Measurements from ENCODE around the gene EGF. TPM values are rescaled to one million over a fixed set of nuclear protein-coding genes. Genes with fewer than 3 reads are reported as not detected.

The EGF gene
- total RNA-seq, 2 donors from 2014 or later, result 14.6 to 33.7 TPM

- Histone ChIP-seq H3K9ac (ENCODE audit: extremely low read depth, low read length, poor library complexity, severe bottlenecking) (no peak overlapping the region), H3K27ac (ENCODE audit: low read depth, low read length) (no peak overlapping the region), H3K27me3 (ENCODE audit: control insufficient read depth, insufficient read depth, low read length, poor library complexity, severe bottlenecking) (no peaks in the 10 kb centered on the region), H3K4me3 (ENCODE audit: low read length) (no peak overlapping the region), H3K9me3 (ENCODE audit: control insufficient read depth, low read length) (peaks cover 12% of the 10 kb centered on the region), H3K4me1 (ENCODE audit: control insufficient read depth, insufficient read depth, low read length) (no peaks in the 10 kb centered on the region), H3K36me3 (ENCODE audit: control insufficient read depth, insufficient read depth, low read length) (no peaks in the 10 kb centered on the region)
- no peaks in the 10 kb centered on the region for H3K36me3 Mint-ChIP-seq (ENCODE audit: low read depth)
- TF ChIP-seq, protein P1, sequence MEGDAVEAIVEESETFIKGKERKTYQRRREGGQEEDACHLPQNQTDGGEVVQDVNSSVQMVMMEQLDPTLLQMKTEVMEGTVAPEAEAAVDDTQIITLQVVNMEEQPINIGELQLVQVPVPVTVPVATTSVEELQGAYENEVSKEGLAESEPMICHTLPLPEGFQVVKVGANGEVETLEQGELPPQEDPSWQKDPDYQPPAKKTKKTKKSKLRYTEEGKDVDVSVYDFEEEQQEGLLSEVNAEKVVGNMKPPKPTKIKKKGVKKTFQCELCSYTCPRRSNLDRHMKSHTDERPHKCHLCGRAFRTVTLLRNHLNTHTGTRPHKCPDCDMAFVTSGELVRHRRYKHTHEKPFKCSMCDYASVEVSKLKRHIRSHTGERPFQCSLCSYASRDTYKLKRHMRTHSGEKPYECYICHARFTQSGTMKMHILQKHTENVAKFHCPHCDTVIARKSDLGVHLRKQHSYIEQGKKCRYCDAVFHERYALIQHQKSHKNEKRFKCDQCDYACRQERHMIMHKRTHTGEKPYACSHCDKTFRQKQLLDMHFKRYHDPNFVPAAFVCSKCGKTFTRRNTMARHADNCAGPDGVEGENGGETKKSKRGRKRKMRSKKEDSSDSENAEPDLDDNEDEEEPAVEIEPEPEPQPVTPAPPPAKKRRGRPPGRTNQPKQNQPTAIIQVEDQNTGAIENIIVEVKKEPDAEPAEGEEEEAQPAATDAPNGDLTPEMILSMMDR (conservative IDR thresholded peaks at IDR 0.05), result no peak
- WGBS, 2 experiments (ENCODE audit: insufficient coverage in 1 of 2, insufficient read length in 1 of 2), result 90 to 92% methylated on average over 6 of the region's 8 CpGs
- no peak for DNase-seq
- no peak overlapping the region for H3K4me3 Mint-ChIP-seq
- H3K4me1 Mint-ChIP-seq, result no peaks in the 10 kb centered on the region
- H3K27me3 Mint-ChIP-seq (ENCODE audit: insufficient read depth), result no peaks in the 10 kb centered on the region
- peaks cover 48% of the 10 kb centered on the region for H3K9me3 Mint-ChIP-seq
- H3K27ac Mint-ChIP-seq, result no peak overlapping the region
Measured at GRCh38 chr4:109902559-109903251, 10.0 kb upstream of the EGF start.

DNA sequence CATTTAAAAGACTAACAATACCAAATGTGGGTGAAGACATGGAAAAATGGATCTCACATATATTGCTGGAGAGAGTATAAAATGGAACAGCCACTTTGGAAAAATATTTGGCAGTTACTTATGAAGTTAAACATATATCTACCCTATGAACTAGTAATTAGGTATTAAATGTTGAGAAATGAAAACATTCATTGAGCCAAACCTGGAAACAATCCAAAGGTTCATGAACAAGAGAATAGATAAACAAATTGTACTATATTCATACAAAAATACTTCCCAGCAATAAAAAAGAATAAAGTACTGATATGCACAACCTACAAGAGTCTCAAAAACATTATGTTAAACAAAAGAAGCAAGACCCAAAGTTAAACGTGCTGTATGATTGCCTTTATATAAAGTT lies 4.0 kb upstream of the EGF start:
- no peaks in the 10 kb centered on the region for H3K36me3 Mint-ChIP-seq (ENCODE audit: low read depth)
- peaks cover 19% of the 10 kb centered on the region for H3K4me1 Mint-ChIP-seq
- no peaks in the 10 kb centered on the region for H3K36me3 ChIP-seq (ENCODE audit: control insufficient read depth, insufficient read depth, low read length)

GRCh38 chr4:109910256-109910655 lies 2.4 kb upstream of the EGF start:
- 98 to 100% methylated on average over 1 to 2 of the region's 2 CpGs for WGBS, 2 experiments (ENCODE audit: insufficient coverage in 1 of 2, insufficient read length in 1 of 2)
- Histone ChIP-seq H3K4me3 (ENCODE audit: low read length) (no peak overlapping the region), H3K36me3 (ENCODE audit: control insufficient read depth, insufficient read depth, low read length) (no peaks in the 10 kb centered on the region), H3K27me3 (ENCODE audit: control insufficient read depth, insufficient read depth, low read length, poor library complexity, severe bottlenecking) (no peaks in the 10 kb centered on the region), H3K27ac (ENCODE audit: low read depth, low read length) (no peak overlapping the region), H3K9me3 (ENCODE audit: control insufficient read depth, low read length) (no peaks in the 10 kb centered on the region), H3K9ac (ENCODE audit: extremely low read depth, low read length, poor library complexity, severe bottlenecking) (no peak overlapping the region), H3K4me1 (ENCODE audit: control insufficient read depth, insufficient read depth, low read length) (peaks cover 5% of the 10 kb centered on the region)
- Mint-ChIP-seq H3K9me3 (peaks cover 15% of the 10 kb centered on the region), H3K27me3 (ENCODE audit: insufficient read depth) (no peaks in the 10 kb centered on the region), H3K27ac (no peak overlapping the region), H3K36me3 (ENCODE audit: low read depth) (no peaks in the 10 kb centered on the region), H3K4me1 (peaks cover 32% of the 10 kb centered on the region), H3K4me3 (no peak overlapping the region)
- DNase-seq, result no peak
- TF ChIP-seq, protein P1 (conservative IDR thresholded peaks at IDR 0.05), result no peak

More for the DNA sequence above, 4.0 kb upstream of the EGF start:
- Histone ChIP-seq H3K9ac (ENCODE audit: extremely low read depth, low read length, poor library complexity, severe bottlenecking) (no peak overlapping the region), H3K27ac (ENCODE audit: low read depth, low read length) (no peak overlapping the region), H3K9me3 (ENCODE audit: control insufficient read depth, low read length) (no peaks in the 10 kb centered on the region), H3K4me3 (ENCODE audit: low read length) (no peak overlapping the region), H3K27me3 (ENCODE audit: control insufficient read depth, insufficient read depth, low read length, poor library complexity, severe bottlenecking) (no peaks in the 10 kb centered on the region), H3K4me1 (ENCODE audit: control insufficient read depth, insufficient read depth, low read length) (peaks cover 5% of the 10 kb centered on the region)
- TF ChIP-seq, protein P1 (conservative IDR thresholded peaks at IDR 0.05), result no peak
- no peak overlapping the region for H3K4me3 Mint-ChIP-seq
- peaks cover 15% of the 10 kb centered on the region for H3K9me3 Mint-ChIP-seq
- H3K27ac Mint-ChIP-seq, result no peak overlapping the region
- no peak for DNase-seq
- H3K27me3 Mint-ChIP-seq (ENCODE audit: insufficient read depth), result no peaks in the 10 kb centered on the region
- WGBS, 2 experiments (ENCODE audit: insufficient coverage in 1 of 2, insufficient read length in 1 of 2), result 100% methylated on average over 1 of the region's 1 CpG

All from endodermal cell (in vitro differentiated cells).